Measurements from ENCODE around the gene TMEM202.

- TF ChIP-seq POLR2A (IDR thresholded peaks at IDR 0.05; ENCODE audit: low read length) (no peak), MYC (IDR thresholded peaks at IDR 0.05; ENCODE audit: borderline replicate concordance, low read length) (no peak), CTCF (IDR thresholded peaks at IDR 0.05) (no peak), EP300 (IDR thresholded peaks at IDR 0.05) (no peak), FOXS1 (CRISPR knock-in tag; IDR thresholded peaks at IDR 0.05) (no peak), MAX (IDR thresholded peaks at IDR 0.05) (no peak), MAZ (IDR thresholded peaks at IDR 0.05; ENCODE audit: borderline replicate concordance, low read depth, low read length) (no peak), FOSL2 (IDR thresholded peaks at IDR 0.05) (no peak), FOSL2 (CRISPR knock-in tag; IDR thresholded peaks at IDR 0.05) (no peak), HOXA7 (CRISPR knock-in tag; IDR thresholded peaks at IDR 0.05) (no peak), RFX5 (IDR thresholded peaks at IDR 0.05) (no peak)
These were observed 543 bp downstream of the TMEM202 start for GRCh38 chr15:72398648-72399047.

Measured in A549 (cell line).